Esophagus mucosa (tissue), 1 donor: ENCODE measurements around the gene FAHD1. TPM values are rescaled to one million over a fixed set of nuclear protein-coding genes. Genes with fewer than 3 reads are reported as not detected.

Source experiments
- ATAC-seq: fragments of 200-7000 bp; cut with Tn5 transposase; one replicate; pipeline ENCODE4 v1.9.1; 2020
- total RNA-seq: library from RNA; stranded (reverse); gene quantifications from one replicate; pipeline ENCODE4 v1.2.4, GENCODE V29; 2023
- donor health status: DM: yes; HTN: yes; CAD: no.

Gene FAHD1
- total RNA-seq, result 28.1 TPM

- ATAC-seq, result peak; percentile 85
Observed at GRCh38 chr16:1826691-1827573, at the start of gene FAHD1, which contains the start of gene HAGH. TSS of gene FAHD1 (plus strand) at chr16:1827206. CDS start at chr16:1827239, 33 bp downstream. TSS of gene HAGH (minus strand) at chr16:1826825. CDS start at chr16:1826787, 38 bp downstream.

DNA sequence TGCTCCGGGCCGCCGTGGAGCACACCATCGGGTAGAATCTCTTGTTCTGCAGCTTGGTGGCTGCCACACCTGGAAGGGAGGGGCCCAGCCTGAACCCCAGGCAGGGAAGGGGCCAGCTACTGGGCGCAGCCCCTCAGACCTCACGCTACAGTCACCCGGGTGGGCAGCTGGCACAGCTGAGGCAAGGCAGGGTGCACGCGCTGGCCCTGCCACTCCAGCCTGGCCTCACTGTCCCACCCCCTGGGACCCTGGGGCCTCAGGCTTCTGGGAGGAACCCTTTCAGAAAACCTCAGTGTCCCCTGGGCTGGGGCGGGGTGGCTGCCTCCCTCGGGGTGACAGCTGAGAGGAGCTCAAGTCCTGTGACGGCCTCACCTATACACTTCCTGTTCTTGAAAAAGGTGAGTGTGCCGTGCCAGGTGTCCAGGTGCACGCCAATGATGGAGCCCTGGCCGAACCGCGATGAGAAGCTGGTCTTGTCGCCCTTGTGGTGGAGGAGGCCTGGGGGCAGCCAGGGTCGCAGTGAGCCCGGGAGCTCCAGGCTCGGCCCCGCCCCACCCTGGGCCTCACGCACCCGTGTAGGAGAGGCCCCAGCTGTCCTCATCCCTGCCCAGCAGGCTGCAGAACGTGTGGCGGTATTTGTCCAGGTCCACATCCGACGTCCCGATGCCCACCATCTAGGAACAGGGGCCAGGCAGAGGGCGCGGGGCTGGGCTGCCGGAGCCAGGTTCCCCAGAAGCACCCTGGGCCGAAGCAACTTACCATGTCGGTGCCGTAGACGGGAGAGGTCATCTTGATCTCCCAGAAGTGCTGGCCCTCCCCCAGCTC is 49.4 kb upstream of the FAHD1 start:
- no peak for ATAC-seq

- no peak for ATAC-seq
Observed at GRCh38 chr16:1778200-1779179, 48.5 kb upstream of the FAHD1 start.

GRCh38 chr16:1779234-1779701 is 47.7 kb upstream of the FAHD1 start:
- no peak for ATAC-seq

- ATAC-seq, result peak; percentile 14
Observed at GRCh38 chr16:1779741-1780676, 47.0 kb upstream of the FAHD1 start.

GRCh38 chr16:1780677-1781072 is 46.3 kb upstream of the FAHD1 start:
- ATAC-seq, result no peak

GRCh38 chr16:1781254-1781653 is 45.8 kb upstream of the FAHD1 start:
- ATAC-seq, result no peak

- ATAC-seq, result peak; percentile 14
Observed at GRCh38 chr16:1781758-1782407, 45.1 kb upstream of the FAHD1 start.

GRCh38 chr16:1782408-1783264 is 44.4 kb upstream of the FAHD1 start, which contains the start of the genes NUBP2 and SPSB3:
TSS of gene NUBP2 (plus strand) at chr16:1782960. CDS start at chr16:1783021, 61 bp downstream.
TSS of gene SPSB3 (minus strand) at chr16:1782571. CDS start at chr16:1781483, 1,088 bp downstream.
- peak; percentile 88 for ATAC-seq

DNA sequence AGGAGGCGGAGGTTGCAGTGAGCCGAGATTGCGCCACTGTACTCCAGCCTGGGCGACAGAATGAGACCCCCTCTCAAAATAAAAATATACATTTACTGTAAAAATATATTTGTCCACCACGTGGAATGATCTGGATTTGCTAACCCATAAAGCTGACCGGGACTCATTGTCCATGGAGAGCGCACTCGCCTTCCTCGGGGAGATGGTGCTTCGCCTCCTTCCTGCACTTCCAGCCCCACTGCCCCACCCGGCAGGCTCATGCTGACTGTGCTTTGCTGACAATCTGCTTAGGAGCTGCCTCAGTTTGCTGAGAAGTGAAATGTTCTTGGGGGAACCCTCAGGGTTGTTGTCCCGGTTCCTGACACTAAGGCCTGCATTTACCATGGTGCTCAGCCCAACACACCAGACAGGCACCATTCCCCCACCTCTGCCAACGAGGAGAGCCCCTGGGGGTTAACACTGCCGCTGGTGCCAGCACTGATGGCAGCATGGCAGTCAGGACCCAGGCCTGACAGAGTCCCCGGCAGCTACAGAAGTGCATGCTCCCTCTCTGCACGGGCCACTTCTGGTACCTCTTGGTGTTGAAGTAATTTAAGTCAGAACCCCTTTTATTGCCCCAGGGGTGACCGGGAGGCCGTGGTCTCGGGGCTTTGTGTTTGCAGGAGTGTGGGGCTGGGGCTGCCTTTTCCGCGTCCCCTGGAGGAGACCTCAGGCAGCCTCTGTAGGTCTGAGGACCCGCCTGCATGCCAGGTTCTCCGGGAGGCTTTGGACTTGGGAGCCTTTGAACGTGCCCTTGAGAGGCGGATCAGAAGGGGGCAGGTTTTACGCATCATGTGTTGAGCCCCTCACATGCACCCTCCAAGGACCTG is 41.8 kb upstream of the FAHD1 start:
- ATAC-seq, result no peak

DNA sequence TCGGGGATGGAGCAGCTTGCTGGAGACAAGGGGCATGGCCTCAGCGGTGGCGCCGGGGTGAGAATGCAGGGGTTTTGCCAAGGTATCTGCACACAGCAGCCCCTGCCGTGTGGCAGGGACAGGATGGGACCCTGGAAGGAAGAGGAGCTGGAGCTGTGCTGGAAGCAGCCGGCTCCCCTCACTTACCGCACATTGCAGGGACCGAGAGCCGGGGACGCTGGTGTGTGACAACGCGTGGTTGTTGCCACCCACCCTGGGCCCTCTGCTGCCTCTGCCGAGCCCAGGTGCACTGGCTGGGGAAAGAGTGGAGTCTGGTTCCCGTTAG is 41.2 kb upstream of the FAHD1 start:
- no peak for ATAC-seq

DNA sequence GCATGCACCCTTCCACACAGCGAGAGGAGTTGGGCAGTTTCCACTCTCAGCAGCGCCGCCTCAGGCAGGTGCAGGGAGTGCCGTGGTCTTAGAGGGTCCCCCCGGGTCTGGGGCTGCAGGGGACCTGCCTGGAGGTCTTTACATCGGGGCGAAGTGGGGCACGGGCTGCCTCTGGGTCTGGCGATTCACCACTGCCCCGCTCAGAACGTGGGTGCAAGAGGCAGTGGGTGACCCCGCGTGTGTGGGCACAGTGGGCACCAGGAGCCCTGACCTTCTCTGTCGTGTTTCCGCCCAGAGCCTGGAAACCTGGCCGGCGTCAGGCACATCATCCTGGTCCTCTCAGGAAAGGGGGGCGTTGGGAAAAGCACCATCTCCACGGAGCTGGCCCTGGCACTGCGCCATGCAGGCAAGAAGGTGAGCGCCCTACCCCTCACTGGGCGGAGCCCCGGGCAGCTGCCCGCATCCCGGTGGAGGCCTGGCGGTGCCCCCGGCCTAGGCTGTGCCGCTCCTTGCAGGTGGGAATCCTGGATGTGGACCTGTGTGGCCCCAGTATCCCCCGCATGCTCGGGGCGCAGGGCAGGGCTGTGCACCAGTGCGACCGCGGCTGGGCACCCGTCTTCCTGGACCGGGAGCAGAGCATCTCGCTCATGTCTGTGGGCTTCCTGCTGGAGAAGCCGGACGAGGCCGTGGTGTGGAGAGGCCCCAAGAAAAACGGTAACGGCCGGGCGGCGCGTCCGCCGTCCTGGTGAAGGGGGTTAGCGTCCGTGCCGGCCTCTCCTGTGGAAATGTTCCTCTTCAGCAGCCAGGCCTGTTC is 40.6 kb upstream of the FAHD1 start:
- no peak for ATAC-seq

- no peak for ATAC-seq
Observed at GRCh38 chr16:1787056-1787321, 40.0 kb upstream of the FAHD1 start.

DNA sequence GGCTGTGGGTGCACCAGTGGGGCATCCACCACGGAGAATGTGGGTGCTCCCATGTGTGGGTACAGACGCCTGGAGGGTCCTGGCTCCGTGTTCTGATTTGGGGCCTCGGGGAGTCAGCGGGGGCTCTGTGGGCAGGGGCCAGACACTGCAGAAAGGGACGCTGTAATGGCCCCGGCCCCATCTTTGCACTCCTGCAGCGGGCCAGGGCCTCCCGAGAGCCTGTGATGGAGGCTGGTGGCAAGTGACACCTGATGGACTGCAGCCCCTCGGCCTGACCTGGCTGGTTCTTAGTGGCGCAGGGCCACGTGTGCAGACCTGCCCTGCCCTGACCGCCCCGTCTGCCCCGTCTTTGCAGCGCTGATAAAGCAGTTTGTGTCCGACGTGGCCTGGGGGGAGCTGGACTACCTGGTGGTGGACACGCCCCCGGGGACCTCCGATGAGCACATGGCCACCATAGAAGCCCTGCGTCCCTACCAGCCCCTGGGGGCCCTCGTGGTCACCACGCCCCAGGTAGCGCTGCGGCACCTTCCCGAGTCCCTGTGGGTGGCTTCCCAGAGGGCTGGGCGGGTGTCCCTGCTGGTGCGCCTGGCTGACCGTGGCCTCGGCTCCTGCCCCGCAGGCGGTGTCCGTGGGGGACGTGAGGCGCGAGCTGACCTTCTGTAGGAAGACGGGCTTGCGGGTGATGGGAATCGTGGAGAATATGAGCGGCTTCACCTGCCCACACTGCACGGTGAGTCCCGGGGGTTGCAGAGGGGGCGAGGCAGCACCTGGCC is 39.5 kb upstream of the FAHD1 start:
- ATAC-seq, result no peak

- ATAC-seq, result no peak
Observed at GRCh38 chr16:1788095-1788707, 38.8 kb upstream of the FAHD1 start.

GRCh38 chr16:1788708-1789100 is 38.3 kb upstream of the FAHD1 start:
- peak; percentile 67 for ATAC-seq
